WTC11 (cell line): ENCODE data around the gene PDE1C. TPM values are rescaled to one million over a fixed set of nuclear protein-coding genes. Genes with fewer than 3 reads are reported as not detected.

Experiments
- ATAC-seq: fragments of 200-7000 bp; cut with Tn5 transposase; 2 replicates; pipeline ENCODE4 v1.10.0; 2021; ENCODE audit warnings: mild to moderate bottlenecking, moderate library complexity
- CTCF ChIA-PET: fragments of 300-600 bp; sonication (Branson Sonifier 250); formaldehyde crosslinking; loops from one replicate; lab custom pipeline; 2021; ENCODE audit warnings: antibody characterized with exemption; lab: Charles Lee
- POLR2A ChIA-PET: fragments of 350-600 bp; sonication (Branson Sonifier 250); formaldehyde crosslinking; loops from one replicate; lab custom pipeline; 2021; ENCODE audit warnings: antibody characterized with exemption; lab: Charles Lee
- DNase-seq: peaks from one replicate; pipeline ENCODE4 v3.0.0; 2021; ENCODE audit warnings: low spot score
- H3K27ac Mint-ChIP-seq: 2 replicates; pipeline ENCODE4 v1.8.0; 2021; ENCODE audit warnings: mixed read lengths
- H3K27me3 Mint-ChIP-seq: 2 replicates; pipeline ENCODE4 v1.8.0; 2021; ENCODE audit warnings: low read depth, mild to moderate bottlenecking, moderate library complexity, mixed read lengths
- H3K36me3 Mint-ChIP-seq: 2 replicates; pipeline ENCODE4 v1.8.0; 2021; ENCODE audit warnings: mixed read lengths
- H3K4me1 Mint-ChIP-seq: 2 replicates; pipeline ENCODE4 v1.8.0; 2022; ENCODE audit warnings: mixed read lengths
- H3K4me3 Mint-ChIP-seq: 2 replicates; pipeline ENCODE4 v1.8.0; 2021; ENCODE audit warnings: mild to moderate bottlenecking, moderate library complexity, mixed read lengths
- H3K9me3 Mint-ChIP-seq: 2 replicates; pipeline ENCODE4 v1.8.0; 2021; ENCODE audit warnings: mixed read lengths
- ATF2 ChIP-seq: sonication (generic); formaldehyde crosslinking; IDR thresholded peaks from 2 replicates; pipeline ENCODE4 v1.8.1; 2022; ENCODE audit warnings: low read depth, missing genetic modification reagents, borderline replicate concordance
- ERG ChIP-seq: fragments of 250-450 bp; sonication (Bioruptor Pico); IDR thresholded peaks from 2 replicates; pipeline ENCODE4 v1.8.0; 2021; ENCODE audit warnings: mild to moderate bottlenecking
- ETV6 ChIP-seq: sonication (generic); formaldehyde crosslinking; IDR thresholded peaks from 2 replicates; pipeline ENCODE4 v1.8.1; 2022; ENCODE audit warnings: mild to moderate bottlenecking, missing genetic modification reagents
- FOXJ3 ChIP-seq: sonication (generic); formaldehyde crosslinking; IDR thresholded peaks from 2 replicates; pipeline ENCODE4 v1.9.0; 2021; ENCODE audit warnings: missing genetic modification reagents, mild to moderate bottlenecking, borderline replicate concordance
- GRHL2 ChIP-seq: fragments of 250-450 bp; sonication (Bioruptor Pico); IDR thresholded peaks from 2 replicates; pipeline ENCODE4 v1.8.0; 2022; ENCODE audit warnings: mild to moderate bottlenecking, moderate library complexity; ENCODE audit not compliant: insufficient replicate concordance, severe bottlenecking
- HMGA2 ChIP-seq: fragments of 250-450 bp; sonication (Bioruptor Pico); IDR thresholded peaks from 2 replicates; pipeline ENCODE4 v1.4.0; 2021; ENCODE audit warnings: mild to moderate bottlenecking, moderate library complexity
- IRF2 ChIP-seq: sonication (generic); formaldehyde crosslinking; IDR thresholded peaks from 2 replicates; pipeline ENCODE4 v1.8.0; 2022; ENCODE audit warnings: low read depth, missing genetic modification reagents, borderline replicate concordance
- JAZF1 ChIP-seq: fragments of 250-450 bp; sonication (Bioruptor Pico); IDR thresholded peaks from 2 replicates; pipeline ENCODE4 v1.9.0; 2021; ENCODE audit warnings: moderate library complexity, mild to moderate bottlenecking, inconsistent platforms
- NFYB ChIP-seq: sonication (generic); formaldehyde crosslinking; conservative IDR thresholded peaks from 2 replicates; pipeline ENCODE4 v1.8.0; 2022; ENCODE audit warnings: low read depth, missing genetic modification reagents
- NR1H2 ChIP-seq: sonication (generic); formaldehyde crosslinking; IDR thresholded peaks from 2 replicates; pipeline ENCODE4 v1.9.0; 2021; ENCODE audit warnings: mild to moderate bottlenecking, moderate library complexity, missing genetic modification reagents
- SMAD3 ChIP-seq: sonication (generic); formaldehyde crosslinking; IDR thresholded peaks from 2 replicates; pipeline ENCODE4 v1.8.0; 2022; ENCODE audit warnings: missing genetic modification reagents, mild to moderate bottlenecking, borderline replicate concordance
- ZBTB21 ChIP-seq: sonication (generic); formaldehyde crosslinking; IDR thresholded peaks from 2 replicates; pipeline ENCODE4 v1.8.1; 2023; ENCODE audit warnings: mild to moderate bottlenecking, missing genetic modification reagents, borderline replicate concordance
- ZBTB43 ChIP-seq: sonication (generic); formaldehyde crosslinking; IDR thresholded peaks from 2 replicates; pipeline ENCODE4 v1.8.1; 2023; ENCODE audit warnings: mild to moderate bottlenecking, missing genetic modification reagents
- ZNF317 ChIP-seq: sonication (generic); formaldehyde crosslinking; IDR thresholded peaks from 2 replicates; pipeline ENCODE4 v1.8.1; 2023; ENCODE audit warnings: low read depth, mild to moderate bottlenecking, moderate library complexity, missing genetic modification reagents, borderline replicate concordance
- ZNF416 ChIP-seq: fragments of 250-450 bp; sonication (Bioruptor Pico); IDR thresholded peaks from 2 replicates; pipeline ENCODE4 v1.9.0; 2021; ENCODE audit warnings: mild to moderate bottlenecking, inconsistent platforms
- total RNA-seq: library from RNA; stranded (reverse); gene quantifications from 3 replicates; pipeline ENCODE4 v1.2.3, GENCODE V29; 2021
- TF ChIP-seq, protein P1 (sequence below): fragments of 250-450 bp; sonication (Bioruptor Pico); IDR thresholded peaks from 2 replicates; pipeline ENCODE4 v1.9.0; 2021; ENCODE audit warnings: mild to moderate bottlenecking
- TF ChIP-seq, protein P2 (sequence below): fragments of 200-600 bp; IDR thresholded peaks from 2 replicates; pipeline ENCODE4 v1.8.0; 2022; ENCODE audit warnings: antibody characterized with exemption
- TF ChIP-seq, protein P3 (sequence below): sonication (generic); formaldehyde crosslinking; conservative IDR thresholded peaks from 2 replicates; pipeline ENCODE4 v1.8.1; 2022; ENCODE audit warnings: mild to moderate bottlenecking, missing genetic modification reagents

PDE1C gene
- total RNA-seq, 1 experiment from 2014 or later, result 0.55 TPM

GRCh38 chr7:31873816-31874597 lies 196.2 kb downstream of the PDE1C start (continued):
- TF ChIP-seq ATF2 (CRISPR knock-in tag) (no peak), ZBTB21 (CRISPR knock-in tag) (no peak), ZNF416 (no peak), ERG (CRISPR knock-in tag) (no peak), SMAD3 (CRISPR knock-in tag) (no peak), NR1H2 (CRISPR knock-in tag) (no peak), HMGA2 (no peak), IRF2 (CRISPR knock-in tag) (no peak), ZBTB43 (CRISPR knock-in tag) (no peak), FOXJ3 (CRISPR knock-in tag) (no peak), JAZF1 (CRISPR knock-in tag) (no peak)
- TF ChIP-seq, protein P1, sequence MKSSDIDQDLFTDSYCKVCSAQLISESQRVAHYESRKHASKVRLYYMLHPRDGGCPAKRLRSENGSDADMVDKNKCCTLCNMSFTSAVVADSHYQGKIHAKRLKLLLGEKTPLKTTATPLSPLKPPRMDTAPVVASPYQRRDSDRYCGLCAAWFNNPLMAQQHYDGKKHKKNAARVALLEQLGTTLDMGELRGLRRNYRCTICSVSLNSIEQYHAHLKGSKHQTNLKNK (CRISPR knock-in tag), result no peak
- TF ChIP-seq, protein P2, sequence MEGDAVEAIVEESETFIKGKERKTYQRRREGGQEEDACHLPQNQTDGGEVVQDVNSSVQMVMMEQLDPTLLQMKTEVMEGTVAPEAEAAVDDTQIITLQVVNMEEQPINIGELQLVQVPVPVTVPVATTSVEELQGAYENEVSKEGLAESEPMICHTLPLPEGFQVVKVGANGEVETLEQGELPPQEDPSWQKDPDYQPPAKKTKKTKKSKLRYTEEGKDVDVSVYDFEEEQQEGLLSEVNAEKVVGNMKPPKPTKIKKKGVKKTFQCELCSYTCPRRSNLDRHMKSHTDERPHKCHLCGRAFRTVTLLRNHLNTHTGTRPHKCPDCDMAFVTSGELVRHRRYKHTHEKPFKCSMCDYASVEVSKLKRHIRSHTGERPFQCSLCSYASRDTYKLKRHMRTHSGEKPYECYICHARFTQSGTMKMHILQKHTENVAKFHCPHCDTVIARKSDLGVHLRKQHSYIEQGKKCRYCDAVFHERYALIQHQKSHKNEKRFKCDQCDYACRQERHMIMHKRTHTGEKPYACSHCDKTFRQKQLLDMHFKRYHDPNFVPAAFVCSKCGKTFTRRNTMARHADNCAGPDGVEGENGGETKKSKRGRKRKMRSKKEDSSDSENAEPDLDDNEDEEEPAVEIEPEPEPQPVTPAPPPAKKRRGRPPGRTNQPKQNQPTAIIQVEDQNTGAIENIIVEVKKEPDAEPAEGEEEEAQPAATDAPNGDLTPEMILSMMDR, result no peak

GRCh38 chr7:31872545-31873370 lies 197.4 kb downstream of the PDE1C start:
- Mint-ChIP-seq H3K36me3 (no peaks in the 10 kb centered on the region), H3K27me3 (peaks cover 2% of the 10 kb centered on the region; the same call in 1 of the 2 replicates), H3K4me1 (peaks cover 10% of the 10 kb centered on the region), H3K9me3 (peaks cover 3% of the 10 kb centered on the region; the same call in 1 of the 2 replicates), H3K27ac (no peak overlapping the region), H3K4me3 (no peak overlapping the region)
- POLR2A ChIA-PET, result no interaction called here
- no peak for ATAC-seq
- CTCF ChIA-PET, result no interaction called here
- TF ChIP-seq, protein P1 (CRISPR knock-in tag), result no peak
- DNase-seq, result no peak

- no peaks in the 10 kb centered on the region for H3K36me3 Mint-ChIP-seq
- no peak overlapping the region for H3K27ac Mint-ChIP-seq
- ATAC-seq, result no peak
- H3K9me3 Mint-ChIP-seq, result 0 out of 2 replicates have a peak, but pooled peaks cover 4% of the 10 kb centered on the region
- TF ChIP-seq NFYB (CRISPR knock-in tag), result no peak
- TF ChIP-seq, protein P3, sequence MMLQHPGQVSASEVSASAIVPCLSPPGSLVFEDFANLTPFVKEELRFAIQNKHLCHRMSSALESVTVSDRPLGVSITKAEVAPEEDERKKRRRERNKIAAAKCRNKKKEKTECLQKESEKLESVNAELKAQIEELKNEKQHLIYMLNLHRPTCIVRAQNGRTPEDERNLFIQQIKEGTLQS (CRISPR knock-in tag), result no peak
- no peak for TF ChIP-seq GRHL2 (CRISPR knock-in tag)
- TF ChIP-seq ETV6 (CRISPR knock-in tag), result no peak
- no peak for TF ChIP-seq JAZF1 (CRISPR knock-in tag)
- TF ChIP-seq ZNF317 (CRISPR knock-in tag), result no peak
- TF ChIP-seq, all 79 proteins: peak for 0
- CTCF ChIA-PET, result no interaction called here
- no peak overlapping the region for H3K4me3 Mint-ChIP-seq
- no peak for DNase-seq
- peaks cover 7% of the 10 kb centered on the region for H3K27me3 Mint-ChIP-seq
- H3K4me1 Mint-ChIP-seq, result no peaks in the 10 kb centered on the region
- POLR2A ChIA-PET, result no interaction called here
Measured at GRCh38 chr7:31864646-31865045, 205.6 kb downstream of the PDE1C start.
